Measurements from ENCODE around the gene SF1.

DNA sequence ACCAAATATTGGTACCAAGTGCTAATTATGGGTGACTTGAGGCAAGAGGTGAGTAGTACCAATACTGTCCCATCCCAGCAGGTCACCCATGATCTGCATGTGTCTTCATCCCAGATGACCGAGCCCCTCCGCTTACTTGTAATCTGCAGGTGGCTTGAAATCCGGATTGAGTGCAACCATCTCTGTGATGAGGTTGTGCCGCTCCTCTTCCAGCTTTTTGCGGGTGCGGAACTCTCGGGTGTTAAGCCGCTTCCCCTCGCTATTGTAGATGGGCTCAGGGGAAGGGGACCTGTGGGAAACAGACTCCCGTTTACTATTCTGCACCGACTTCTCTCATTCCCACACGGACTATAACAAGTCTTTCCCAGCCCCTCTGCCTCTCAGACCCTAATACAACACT is 8.2 kb downstream of the SF1 start:
- TF ChIP-seq, protein P1, sequence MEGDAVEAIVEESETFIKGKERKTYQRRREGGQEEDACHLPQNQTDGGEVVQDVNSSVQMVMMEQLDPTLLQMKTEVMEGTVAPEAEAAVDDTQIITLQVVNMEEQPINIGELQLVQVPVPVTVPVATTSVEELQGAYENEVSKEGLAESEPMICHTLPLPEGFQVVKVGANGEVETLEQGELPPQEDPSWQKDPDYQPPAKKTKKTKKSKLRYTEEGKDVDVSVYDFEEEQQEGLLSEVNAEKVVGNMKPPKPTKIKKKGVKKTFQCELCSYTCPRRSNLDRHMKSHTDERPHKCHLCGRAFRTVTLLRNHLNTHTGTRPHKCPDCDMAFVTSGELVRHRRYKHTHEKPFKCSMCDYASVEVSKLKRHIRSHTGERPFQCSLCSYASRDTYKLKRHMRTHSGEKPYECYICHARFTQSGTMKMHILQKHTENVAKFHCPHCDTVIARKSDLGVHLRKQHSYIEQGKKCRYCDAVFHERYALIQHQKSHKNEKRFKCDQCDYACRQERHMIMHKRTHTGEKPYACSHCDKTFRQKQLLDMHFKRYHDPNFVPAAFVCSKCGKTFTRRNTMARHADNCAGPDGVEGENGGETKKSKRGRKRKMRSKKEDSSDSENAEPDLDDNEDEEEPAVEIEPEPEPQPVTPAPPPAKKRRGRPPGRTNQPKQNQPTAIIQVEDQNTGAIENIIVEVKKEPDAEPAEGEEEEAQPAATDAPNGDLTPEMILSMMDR (IDR thresholded peaks at IDR 0.05; ENCODE audit: extremely low read depth in 1 of 2, insufficient read depth in 1 of 2, low read depth in 1 of 2, low read length in 2 of 2): no peak
- no peak for TF ChIP-seq POLR2AphosphoS5 (IDR thresholded peaks at IDR 0.05; ENCODE audit: insufficient read depth, low read depth, low read length)

Data from endothelial cell of umbilical vein (primary cell).